Activated T-helper 1 cell treated with anti-CD3 and anti-CD28 coated beads, Interleukin-12 subunit alpha, Interleukin-12 subunit beta, Interleukin-2, Interleukin-4 antibody, amounts not matched to agents 30 ng/mL and 10 ng/mL and 1 ng/mL, durations not matched to agents 14 hours and 24 hours and 36 hours (primary cell): ENCODE results near the gene PGAP2. TPM values are rescaled to one million over a fixed set of nuclear protein-coding genes. Genes with fewer than 3 reads are reported as not detected.

ENCODE experiments used
- DNase-seq: peaks from one replicate; pipeline ENCODE4 v3.0.0; 2021; ENCODE audit warnings: low spot score
- H3K27ac Mint-ChIP-seq: one replicate; pipeline ENCODE4 v1.8.0; 2021; ENCODE audit warnings: mild to moderate bottlenecking, mixed read lengths
- H3K27me3 Mint-ChIP-seq: one replicate; pipeline ENCODE4 v1.8.0; 2022; ENCODE audit warnings: mild to moderate bottlenecking, moderate library complexity, mixed read lengths; ENCODE audit not compliant: insufficient read depth
- H3K36me3 Mint-ChIP-seq: one replicate; pipeline ENCODE4 v1.8.0; 2021; ENCODE audit warnings: low read depth, mixed read lengths
- H3K4me1 Mint-ChIP-seq: one replicate; pipeline ENCODE4 v1.8.0; 2021; ENCODE audit warnings: low read depth, mixed read lengths
- H3K4me3 Mint-ChIP-seq: one replicate; pipeline ENCODE4 v1.8.0; 2021; ENCODE audit warnings: mild to moderate bottlenecking, moderate library complexity, mixed read lengths
- H3K9me3 Mint-ChIP-seq: one replicate; pipeline ENCODE4 v1.8.0; 2021; ENCODE audit warnings: mixed read lengths
- intact Hi-C: fragments of 100-400 bp; cut with micrococcal nuclease; formaldehyde crosslinking; loops from one replicate; pipeline ENCODE4 v1.15.1; 2024
- total RNA-seq: library from RNA; stranded (reverse); gene quantifications from 2 replicates; pipeline ENCODE4 v1.2.3, GENCODE V29; 2022

Gene PGAP2
- total RNA-seq, 1 donor from 2014 or later, result 29.8 TPM

DNA sequence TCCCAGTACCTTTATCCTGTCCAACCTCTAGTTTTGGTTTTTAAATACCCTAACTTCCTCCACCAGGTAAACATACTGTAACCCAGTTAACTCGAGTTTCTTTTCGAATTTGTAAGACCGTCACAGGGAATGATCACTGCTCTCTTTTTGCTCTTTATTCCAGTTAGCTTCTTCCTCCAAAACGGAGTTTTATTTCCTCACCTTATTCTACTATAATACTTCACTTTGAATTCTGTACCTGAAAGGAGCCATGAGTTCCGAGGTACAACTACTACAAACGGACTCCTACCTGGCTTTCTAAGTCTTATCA is 12.4 kb upstream of the PGAP2 start:
- Mint-ChIP-seq H3K9me3 (no peaks in the 10 kb centered on the region), H3K36me3 (peaks cover 39% of the 10 kb centered on the region), H3K4me1 (peaks cover 34% of the 10 kb centered on the region), H3K4me3 (peak overlapping the region; percentile 99), H3K27me3 (no peaks in the 10 kb centered on the region), H3K27ac (peak overlapping the region; percentile 95)
- no peak for DNase-seq
- intact Hi-C loops, result loop anchor here (5.0 kb wide), 3 partner anchors 151 to 804 kb away; partner anchors contain the start of genes NAP1L4 and ZNF195

DNA sequence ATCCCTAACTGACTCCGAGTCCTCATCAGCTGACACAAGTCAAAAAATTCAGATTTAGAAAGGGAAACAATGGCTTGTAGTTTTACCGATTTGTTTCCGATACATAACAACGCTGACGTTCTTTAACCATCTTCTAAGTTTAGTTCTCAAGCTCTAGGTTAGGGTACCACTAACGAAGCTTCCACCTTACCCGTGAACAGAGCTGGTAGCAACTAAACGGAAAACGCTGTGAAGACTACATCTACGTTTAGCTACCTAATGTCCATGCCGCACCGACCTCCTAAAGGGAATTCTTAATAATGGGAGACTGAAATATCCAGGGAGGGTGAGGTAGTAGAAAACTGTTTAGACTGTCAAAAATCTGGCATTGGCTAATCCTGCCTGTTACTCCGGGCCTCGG is 12.0 kb upstream of the PGAP2 start:
- DNase-seq, result no peak
- Mint-ChIP-seq H3K27me3 (no peaks in the 10 kb centered on the region), H3K4me3 (peak overlapping the region; percentile 99), H3K27ac (peak overlapping the region; percentile 95), H3K9me3 (no peaks in the 10 kb centered on the region), H3K36me3 (peaks cover 39% of the 10 kb centered on the region), H3K4me1 (peaks cover 34% of the 10 kb centered on the region)
- intact Hi-C loops, result loop anchor here (5.0 kb wide), 3 partner anchors 151 to 804 kb away; partner anchors contain the start of genes NAP1L4 and ZNF195

- Mint-ChIP-seq H3K27ac (peak overlapping the region; percentile 95), H3K36me3 (peaks cover 39% of the 10 kb centered on the region), H3K9me3 (no peaks in the 10 kb centered on the region), H3K27me3 (no peaks in the 10 kb centered on the region), H3K4me1 (peaks cover 34% of the 10 kb centered on the region), H3K4me3 (peak overlapping the region; percentile 99)
- intact Hi-C loops, result loop anchor here (1.0 to 5.0 kb wide), 8 partner anchors 11 to 805 kb away; partner anchors contain the start of genes NAP1L4, PGAP2, RRM1 and ZNF195
- no peak for DNase-seq
Measured at GRCh38 chr11:3796801-3797328, 11.5 kb upstream of the PGAP2 start.

DNA sequence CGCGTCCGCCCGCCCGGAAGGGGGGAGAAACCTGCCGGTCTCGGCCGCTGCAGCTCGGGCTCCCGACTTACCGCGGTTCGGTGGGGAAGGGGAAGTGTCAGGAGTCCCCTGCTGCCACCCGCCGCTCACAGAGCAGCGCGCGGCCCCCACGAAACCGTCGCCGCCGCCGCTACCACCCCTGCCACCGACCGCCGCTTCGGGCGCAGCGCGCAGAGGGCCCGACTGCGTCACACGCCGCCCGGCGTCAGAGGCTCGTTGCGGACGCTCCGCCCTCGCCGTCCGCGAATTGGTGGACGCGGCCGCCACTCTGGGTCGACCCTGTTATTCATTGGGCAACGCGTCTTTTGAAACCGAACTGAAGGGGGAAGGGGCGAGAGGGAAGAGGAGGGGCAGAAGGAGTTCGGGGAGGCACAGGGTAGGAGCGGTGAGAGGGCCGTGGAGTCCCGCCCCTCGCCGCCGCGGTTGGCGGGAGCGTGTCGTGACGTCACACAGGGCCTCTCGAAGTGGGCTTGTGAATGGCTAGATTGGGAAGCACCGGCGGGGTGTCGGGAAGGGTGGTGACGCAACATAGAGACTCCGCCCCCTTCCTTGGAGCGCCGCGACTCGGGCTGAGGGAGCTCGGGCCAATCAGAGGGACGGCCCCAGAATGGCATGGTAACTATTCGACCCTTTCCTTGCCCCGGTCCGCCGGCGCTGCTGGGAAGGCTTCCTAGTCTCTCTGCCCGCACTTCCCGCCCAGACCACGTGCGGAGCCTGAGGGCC is 10.8 kb upstream of the PGAP2 start, which contains the start of gene NUP98:
NUP98 (minus strand) TSS at position 226 of the 762 bp plus-strand sequence. CDS start 15,437 bp downstream, outside the sequence.
- Mint-ChIP-seq H3K4me1 (peaks cover 35% of the 10 kb centered on the region), H3K36me3 (peaks cover 37% of the 10 kb centered on the region)

GRCh38 chr11:3799143-3799542 is 9.2 kb upstream of the PGAP2 start:
- Mint-ChIP-seq H3K36me3 (peaks cover 30% of the 10 kb centered on the region), H3K27ac (peak overlapping the region; percentile 94), H3K27me3 (no peaks in the 10 kb centered on the region), H3K4me1 (peaks cover 32% of the 10 kb centered on the region), H3K4me3 (peak overlapping the region; percentile 99), H3K9me3 (no peaks in the 10 kb centered on the region)
- no peak for DNase-seq
- intact Hi-C loops, result loop anchor here (5.0 kb wide), 3 partner anchors 148 to 807 kb away; partner anchors contain the start of genes NAP1L4 and ZNF195

More for the DNA sequence above, 10.8 kb upstream of the PGAP2 start, which contains the start of gene NUP98:
- H3K27me3 Mint-ChIP-seq, result no peaks in the 10 kb centered on the region
- peak within 1 kb of the TSS; percentile 99 for H3K4me3 Mint-ChIP-seq
- peak within 1 kb of the TSS; percentile 95 for H3K27ac Mint-ChIP-seq
- peak; percentile 100 for DNase-seq
- H3K9me3 Mint-ChIP-seq, result no peaks in the 10 kb centered on the region
- intact Hi-C loops, result loop anchor here (1.0 to 5.0 kb wide), 8 partner anchors 11 to 805 kb away; partner anchors contain the start of genes NAP1L4, PGAP2, RRM1 and ZNF195

DNA sequence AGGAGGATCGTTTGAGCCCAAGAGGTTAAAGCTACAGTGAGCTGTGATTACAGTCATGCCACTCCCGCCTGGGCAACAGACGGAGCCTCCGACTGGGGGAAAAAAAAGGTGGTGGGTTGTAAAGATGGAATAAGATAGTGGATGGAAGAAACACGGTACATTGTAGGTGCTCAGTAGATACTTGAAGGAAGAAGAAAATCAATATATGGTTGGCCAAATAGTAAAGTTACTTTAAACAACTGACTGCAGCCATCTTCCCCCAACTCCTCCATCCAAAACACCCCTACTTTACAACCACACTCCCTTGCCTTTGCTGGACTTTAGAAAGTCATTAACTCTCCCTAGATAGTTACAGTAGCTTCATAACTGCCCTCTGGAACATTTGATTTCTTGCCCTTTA is 8.5 kb upstream of the PGAP2 start:
- no peak for DNase-seq
- intact Hi-C loops, result loop anchor here (5.0 kb wide), 3 partner anchors 147 to 808 kb away; partner anchors contain the start of genes NAP1L4 and ZNF195

GRCh38 chr11:3802011-3802790 is 6.2 kb upstream of the PGAP2 start:
- intact Hi-C loops, result no loop called here
- H3K27me3 Mint-ChIP-seq, result no peaks in the 10 kb centered on the region
- peaks cover 7% of the 10 kb centered on the region for H3K36me3 Mint-ChIP-seq
- no peak overlapping the region for H3K4me3 Mint-ChIP-seq
- no peaks in the 10 kb centered on the region for H3K9me3 Mint-ChIP-seq
- no peak for DNase-seq
- H3K27ac Mint-ChIP-seq, result no peak overlapping the region
- peaks cover 12% of the 10 kb centered on the region for H3K4me1 Mint-ChIP-seq

More for the DNA sequence above, 8.5 kb upstream of the PGAP2 start:
- H3K27me3 Mint-ChIP-seq, result no peaks in the 10 kb centered on the region
- H3K27ac Mint-ChIP-seq, result no peak overlapping the region
- H3K9me3 Mint-ChIP-seq, result no peaks in the 10 kb centered on the region
- no peak overlapping the region for H3K4me3 Mint-ChIP-seq
- H3K4me1 Mint-ChIP-seq, result peaks cover 30% of the 10 kb centered on the region
- H3K36me3 Mint-ChIP-seq, result peaks cover 23% of the 10 kb centered on the region

DNA sequence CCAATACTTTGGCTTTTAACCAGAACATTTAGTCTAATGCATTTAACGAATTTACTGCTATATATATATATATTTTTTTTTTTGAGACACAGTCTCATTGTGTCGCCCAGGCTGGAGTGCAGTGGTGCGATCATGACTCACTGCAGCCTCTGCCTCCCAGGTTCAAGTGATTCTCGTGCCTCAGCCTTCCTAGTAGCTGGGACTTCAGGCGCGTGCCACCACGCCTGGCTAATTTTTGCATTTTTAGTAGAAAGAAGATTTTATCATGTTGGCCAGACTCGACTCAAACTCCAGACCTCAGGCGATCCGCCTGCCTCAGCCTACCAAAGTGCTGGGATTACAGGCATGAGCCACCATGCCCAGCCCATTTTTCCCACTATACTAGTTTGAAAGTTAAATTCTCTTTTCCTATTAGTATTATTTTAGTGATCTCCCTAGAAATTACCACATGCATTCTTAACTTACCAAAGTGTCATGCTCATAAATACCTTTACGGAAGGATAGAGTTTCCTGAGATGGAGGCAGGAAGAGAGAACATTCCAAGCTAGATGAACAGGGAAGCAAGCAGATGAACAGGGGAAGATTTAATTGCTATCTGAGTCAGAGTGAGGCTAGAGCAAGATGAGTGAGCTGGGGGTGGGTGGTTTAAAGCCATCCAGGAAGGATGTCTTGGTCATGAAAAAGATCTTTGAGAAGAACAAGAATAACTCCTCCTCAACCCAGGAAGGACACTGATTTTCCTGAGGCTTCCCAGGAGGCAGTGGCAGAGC is 4.4 kb upstream of the PGAP2 start:
- DNase-seq, result no peak
- Mint-ChIP-seq H3K9me3 (no peaks in the 10 kb centered on the region), H3K27me3 (no peaks in the 10 kb centered on the region)

GRCh38 chr11:3808861-3809623 is 682 bp downstream of the PGAP2 start:
- intact Hi-C loops, result loop anchor here (1.0 to 5.0 kb wide), 7 partner anchors 12 to 263 kb away; partner anchors contain the start of gene NUP98
- peak overlapping the region; percentile 15 for H3K27ac Mint-ChIP-seq
- peaks cover 7% of the 10 kb centered on the region for H3K36me3 Mint-ChIP-seq
- no peaks in the 10 kb centered on the region for H3K9me3 Mint-ChIP-seq
- DNase-seq, result peak; percentile 40
- peak overlapping the region; percentile 99 for H3K4me3 Mint-ChIP-seq
- H3K27me3 Mint-ChIP-seq, result no peaks in the 10 kb centered on the region
- H3K4me1 Mint-ChIP-seq, result peaks cover 18% of the 10 kb centered on the region

More for the DNA sequence above, 4.4 kb upstream of the PGAP2 start:
- H3K4me3 Mint-ChIP-seq, result no peak overlapping the region
- intact Hi-C loops, result no loop called here
- no peak overlapping the region for H3K27ac Mint-ChIP-seq
- H3K36me3 Mint-ChIP-seq, result peaks cover 10% of the 10 kb centered on the region
- H3K4me1 Mint-ChIP-seq, result peaks cover 23% of the 10 kb centered on the region

DNA sequence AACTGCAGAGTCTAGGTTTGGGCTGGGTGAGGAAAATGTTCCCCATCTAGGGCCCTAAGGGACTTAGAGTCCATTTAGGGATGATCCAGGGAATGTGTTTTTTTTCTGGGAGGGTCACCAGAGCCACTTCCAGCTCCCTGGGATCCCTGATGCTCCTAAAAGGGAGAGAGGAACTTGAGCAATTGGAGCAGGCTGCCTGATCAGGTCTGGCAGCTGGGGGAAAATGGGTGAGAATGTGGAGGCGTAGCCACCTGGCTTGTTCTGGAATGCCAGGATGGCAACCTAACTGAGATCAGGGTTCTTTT is 1.2 kb downstream of the PGAP2 start:
- Mint-ChIP-seq H3K36me3 (peaks cover 7% of the 10 kb centered on the region), H3K27me3 (no peaks in the 10 kb centered on the region), H3K4me1 (peaks cover 14% of the 10 kb centered on the region), H3K4me3 (no peak overlapping the region), H3K9me3 (no peaks in the 10 kb centered on the region), H3K27ac (no peak overlapping the region)
- DNase-seq, result no peak
- intact Hi-C loops, result loop anchor here (1.0 to 5.0 kb wide), 4 partner anchors 37 to 263 kb away; no protein-coding TSS in a partner anchor

GRCh38 chr11:3810446-3810845 is 2.1 kb downstream of the PGAP2 start:
- no peak overlapping the region for H3K27ac Mint-ChIP-seq
- no peaks in the 10 kb centered on the region for H3K27me3 Mint-ChIP-seq
- intact Hi-C loops, result no loop called here
- H3K9me3 Mint-ChIP-seq, result no peaks in the 10 kb centered on the region
- no peak overlapping the region for H3K4me3 Mint-ChIP-seq
- DNase-seq, result no peak
- H3K36me3 Mint-ChIP-seq, result peaks cover 7% of the 10 kb centered on the region
- H3K4me1 Mint-ChIP-seq, result peaks cover 14% of the 10 kb centered on the region
